ENCODE data around the gene EEA1. TPM values are rescaled to one million over a fixed set of nuclear protein-coding genes. Genes with fewer than 3 reads are reported as not detected.

EEA1 gene
- total and polyA plus RNA-seq, 10 of the 15 experiments (the other 5 are each of a cell fraction or from before 2014, with no cell fraction given): 5.5 to 40.3 (median 13.5) TPM

DNA sequence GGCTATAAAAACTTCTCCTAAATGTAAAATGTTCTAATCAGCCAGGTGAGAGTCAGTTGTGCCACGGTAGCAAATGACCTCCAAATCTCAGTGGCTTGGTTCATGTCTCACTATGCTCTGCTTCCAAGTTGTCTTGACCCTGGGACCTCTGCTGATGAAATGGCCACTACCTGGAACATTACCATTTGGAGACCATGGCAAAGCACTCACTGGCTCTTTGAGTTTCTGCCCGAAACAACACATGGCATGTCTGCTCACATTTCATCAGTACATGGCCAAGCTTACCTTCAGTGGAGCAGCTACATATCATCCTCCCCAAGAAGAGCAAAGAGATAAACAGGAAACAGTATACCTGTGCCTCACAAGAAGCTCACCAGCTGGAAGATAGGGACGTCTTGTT lies 186.1 kb downstream of the EEA1 start:
- POLR2A ChIA-PET: no interaction called here
- Histone ChIP-seq H3K4me3 (no peak overlapping the region), H3K9ac (ENCODE audit: control insufficient read depth, insufficient read depth, low read length) (no peak overlapping the region), H3K79me2 (ENCODE audit: control insufficient read depth, insufficient read depth, low read length) (no peaks in the 10 kb centered on the region), H4K20me1 (ENCODE audit: control insufficient read depth, insufficient read depth) (no peaks in the 10 kb centered on the region), H3K9me3 (replicated peaks; ENCODE audit: control insufficient read depth, insufficient read depth, low read length) (no peaks in the 10 kb centered on the region), H2AFZ (ENCODE audit: control insufficient read depth, low read depth, low read length) (no peak overlapping the region), H3K4me1 (ENCODE audit: control insufficient read depth, insufficient read depth, low read length) (no peaks in the 10 kb centered on the region), H3K36me3 (ENCODE audit: control insufficient read depth in 2 of 2, insufficient read depth in 2 of 2, low read length in 1 of 2) (no peaks in the 10 kb centered on the region), H3K27me3 (replicated peaks in 1 of 2; ENCODE audit: control insufficient read depth in 2 of 2, insufficient read depth in 2 of 2, low read length in 1 of 2) (no peaks in the 10 kb centered on the region; a peak in 1 of 4 replicates), H3K4me2 (ENCODE audit: control insufficient read depth, insufficient read depth) (no peak overlapping the region), H3K27ac (ENCODE audit: control insufficient read depth, insufficient read depth) (no peak overlapping the region)
- TF ChIP-seq E4F1 (IDR thresholded peaks at IDR 0.05; ENCODE audit: borderline replicate concordance, partially characterized antibody) (no peak), NFIC (IDR thresholded peaks at IDR 0.05; ENCODE audit: low read depth, low read length) (no peak), IRF4 (IDR thresholded peaks at IDR 0.05; ENCODE audit: low read depth, low read length) (no peak), HDAC6 (IDR thresholded peaks at IDR 0.05; ENCODE audit: unreplicated experiment) (no peak), TCF12 (IDR thresholded peaks at IDR 0.05; ENCODE audit: low read depth, low read length) (no peak)
- SMC1A ChIA-PET (ENCODE audit: uncharacterized antibody, unreplicated experiment): interaction anchor here (0.9 kb wide), 1 partner anchor 67 kb away, joined by 3 read pairs; no protein-coding TSS in a partner anchor
- ATAC-seq: no peak
- no peak for DNase-seq (ENCODE audit: low read depth, low spot score)
- intact Hi-C loops (cut with micrococcal nuclease; ENCODE audit: unreplicated experiment): no loop called here
- CTCF ChIA-PET: no interaction called here
- WGBS (ENCODE audit: insufficient coverage, insufficient replicate concordance, low lambda C conversion rate, missing lambda C conversion rate): 87% methylated on average over 3 of the region's 3 CpGs
- RAD21 ChIA-PET (ENCODE audit: unreplicated experiment): interaction anchor here (0.5 kb wide), 1 partner anchor 22 kb away, joined by 3 read pairs; no protein-coding TSS in a partner anchor
- no TSS peak for BruUV-seq (replicated peaks)
- in situ Hi-C loops (cut with MboI): no loop called here
- FAIRE-seq: no peak

GRCh38 chr12:92740411-92740810 lies 188.7 kb downstream of the EEA1 start:
- in situ Hi-C loops (cut with MboI) (no loop called here), intact Hi-C loops (cut with micrococcal nuclease; ENCODE audit: unreplicated experiment) (no loop called here)
- no peak for FAIRE-seq
- Histone ChIP-seq H2AFZ (ENCODE audit: control insufficient read depth, low read depth, low read length) (no peak overlapping the region), H3K79me2 (ENCODE audit: control insufficient read depth, insufficient read depth, low read length) (no peaks in the 10 kb centered on the region), H3K36me3 (ENCODE audit: control insufficient read depth in 2 of 2, insufficient read depth in 2 of 2, low read length in 1 of 2) (no peaks in the 10 kb centered on the region), H3K4me2 (ENCODE audit: control insufficient read depth, insufficient read depth) (no peak overlapping the region), H4K20me1 (ENCODE audit: control insufficient read depth, insufficient read depth) (no peaks in the 10 kb centered on the region), H3K27ac (ENCODE audit: control insufficient read depth, insufficient read depth) (no peak overlapping the region), H3K9me3 (replicated peaks; ENCODE audit: control insufficient read depth, insufficient read depth, low read length) (no peaks in the 10 kb centered on the region), H3K4me1 (ENCODE audit: control insufficient read depth, insufficient read depth, low read length) (no peaks in the 10 kb centered on the region), H3K9ac (ENCODE audit: control insufficient read depth, insufficient read depth, low read length) (no peak overlapping the region), H3K27me3 (replicated peaks in 1 of 2; ENCODE audit: control insufficient read depth in 2 of 2, insufficient read depth in 2 of 2, low read length in 1 of 2) (no peaks in the 10 kb centered on the region; a peak in 1 of 4 replicates), H3K4me3 (no peak overlapping the region)
- RAD21 ChIA-PET (ENCODE audit: unreplicated experiment): no interaction called here
- DNase-seq (ENCODE audit: low read depth, low spot score): no peak
- BruUV-seq (replicated peaks): no TSS peak
- ATAC-seq: no peak
- CTCF ChIA-PET: no interaction called here
- SMC1A ChIA-PET (ENCODE audit: uncharacterized antibody, unreplicated experiment): interaction anchor here (0.6 kb wide), 1 partner anchor 966 kb away, joined by 3 read pairs; no protein-coding TSS in a partner anchor
- POLR2A ChIA-PET: no interaction called here
- no peak for TF ChIP-seq ETV6 (conservative IDR thresholded peaks at IDR 0.05 in 1 of 2, IDR thresholded peaks at IDR 0.05 in 1 of 2; ENCODE audit: borderline replicate concordance in 1 of 2, low read depth in 1 of 2)
- no peak for TF ChIP-seq E4F1 (IDR thresholded peaks at IDR 0.05; ENCODE audit: borderline replicate concordance, partially characterized antibody)
- no peak for TF ChIP-seq NFXL1 (IDR thresholded peaks at IDR 0.05; ENCODE audit: borderline replicate concordance)
- TF ChIP-seq CREB1 (IDR thresholded peaks at IDR 0.05; ENCODE audit: low read depth): no peak
- no peak for TF ChIP-seq ZNF622 (IDR thresholded peaks at IDR 0.05)
- no peak for TF ChIP-seq EZH2 (IDR thresholded peaks at IDR 0.05; ENCODE audit: borderline replicate concordance, control insufficient read depth, low read depth, low read length)
- no peak for TF ChIP-seq YY1 (IDR thresholded peaks at IDR 0.05; ENCODE audit: low read depth, low read length)
- no peak for TF ChIP-seq NFYB (IDR thresholded peaks at IDR 0.05; ENCODE audit: insufficient read depth, low read depth, low read length)
- no peak for TF ChIP-seq BCL11A (IDR thresholded peaks at IDR 0.05; ENCODE audit: low read depth, low read length)
- no peak for TF ChIP-seq LARP7 (IDR thresholded peaks at IDR 0.05)
